Vagina (tissue), 2 donors: ENCODE results near the gene ZNF282. TPM values are rescaled to one million over a fixed set of nuclear protein-coding genes. Genes with fewer than 3 reads are reported as not detected.
"Not testable (repeated sequence)": the region's sequence is repeated elsewhere in the genome, so short reads cannot be mapped to it uniquely, and the experiment has no call there.

Source experiments
- DNase-seq, 2 donors: peaks; one replicate each; pipeline ENCODE4 v3.0.0-alpha.2; 2017; ENCODE audit errors: extremely low spot score in 2 of 2
- H3K27ac ChIP-seq: fragments of 200-600 bp; sonication (generic); one replicate; pipeline ENCODE4 v1.5.1; 2019
- H3K27me3 ChIP-seq: fragments of 200-600 bp; sonication (generic); one replicate; pipeline ENCODE4 v1.5.1; 2019
- H3K36me3 ChIP-seq, 2 donors: fragments of 200-600 bp; sonication (generic); one replicate each; pipeline ENCODE4 v1.5.1; 2017 to 2019
- H3K4me1 ChIP-seq: fragments of 200-600 bp; sonication (generic); one replicate; pipeline ENCODE4 v1.5.1; 2019
- H3K4me3 ChIP-seq, 2 donors: fragments of 200-600 bp; sonication (generic); 1 replicate in 1 of 2; 2 replicates in 1 of 2; pipeline ENCODE4 v1.5.1; 2016 to 2019
- H3K9me3 ChIP-seq: fragments of 200-600 bp; sonication (generic); one replicate; pipeline ENCODE4 v1.5.1; 2019
- POLR2A ChIP-seq, 2 donors: fragments of 450-650 bp; IDR thresholded peaks; one replicate each; pipeline ENCODE4 v1.6.1; 2017; ENCODE audit warnings: antibody characterized with exemption in 2 of 2, mild to moderate bottlenecking in 2 of 2, moderate library complexity in 2 of 2
- POLR2AphosphoS5 ChIP-seq, 2 donors: sonication (generic); formaldehyde crosslinking; IDR thresholded peaks; one replicate each; pipeline ENCODE4 v1.9.0; 2017; ENCODE audit warnings: antibody characterized with exemption in 2 of 2, mild to moderate bottlenecking in 2 of 2, low read depth in 1 of 2; ENCODE audit not compliant: insufficient read depth in 1 of 2
- intact Hi-C: fragments of 100-400 bp; cut with DNase I; formaldehyde crosslinking; loops from one replicate; pipeline ENCODE4 v1.15.1; 2023
- total RNA-seq: library from RNA; depleted of rRNA; stranded (reverse); fragments of >200 nt; gene quantifications from one replicate; pipeline ENCODE4 v1.2.3, GENCODE V29; 2016
- TF ChIP-seq, protein P1 (sequence below), 3 experiments: fragments of 450-650 bp in 2 of 3; fragments of 200-600 bp in 1 of 3; sonication (generic) in 1 of 3; IDR thresholded peaks; one replicate each; pipeline ENCODE4 v1.5.1; 2017 to 2019; ENCODE audit warnings: antibody characterized with exemption in 3 of 3, mild to moderate bottlenecking in 2 of 3, moderate library complexity in 2 of 3

Gene ZNF282
- total RNA-seq, 1 donor from 2014 or later: 17.9 TPM

DNA sequence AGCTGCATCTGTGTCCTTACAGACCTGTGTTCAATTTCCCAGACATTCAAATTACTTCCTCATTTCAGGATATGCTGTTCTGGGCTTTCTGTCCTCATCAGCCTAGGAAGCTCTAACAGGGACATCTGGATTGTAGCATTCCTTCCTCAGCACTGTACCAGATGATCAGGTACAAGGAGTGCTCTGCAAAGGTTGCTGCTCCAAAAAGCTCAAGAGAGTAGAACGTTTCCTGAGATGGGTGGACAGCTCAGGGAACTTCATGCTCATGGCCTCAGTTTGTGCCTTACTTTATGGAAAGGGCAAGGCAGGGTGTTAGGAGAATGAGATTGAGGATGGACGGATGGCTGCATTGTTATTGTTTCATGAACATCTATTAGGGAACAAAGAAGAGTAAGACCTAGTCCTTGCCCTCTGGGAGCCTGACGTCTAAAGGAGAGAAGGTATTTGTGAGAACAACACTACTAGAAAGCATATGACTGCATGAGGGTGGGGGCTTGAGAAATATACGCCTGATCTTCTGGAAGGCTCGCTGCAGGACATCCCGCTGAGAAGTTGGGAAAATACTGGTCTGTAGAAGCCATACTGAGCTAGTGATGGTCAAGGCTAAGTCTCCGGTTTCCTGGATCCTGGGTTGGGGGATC, 33.6 kb downstream of the ZNF282 start:
- Histone ChIP-seq H3K9me3 (no peaks in the 10 kb centered on the region), H3K36me3 (peaks cover 0 to 18% of the 10 kb centered on the region in 2 donors)
- no peak for TF ChIP-seq POLR2A (IDR thresholded peaks at IDR 0.05)
- TF ChIP-seq, protein P1, sequence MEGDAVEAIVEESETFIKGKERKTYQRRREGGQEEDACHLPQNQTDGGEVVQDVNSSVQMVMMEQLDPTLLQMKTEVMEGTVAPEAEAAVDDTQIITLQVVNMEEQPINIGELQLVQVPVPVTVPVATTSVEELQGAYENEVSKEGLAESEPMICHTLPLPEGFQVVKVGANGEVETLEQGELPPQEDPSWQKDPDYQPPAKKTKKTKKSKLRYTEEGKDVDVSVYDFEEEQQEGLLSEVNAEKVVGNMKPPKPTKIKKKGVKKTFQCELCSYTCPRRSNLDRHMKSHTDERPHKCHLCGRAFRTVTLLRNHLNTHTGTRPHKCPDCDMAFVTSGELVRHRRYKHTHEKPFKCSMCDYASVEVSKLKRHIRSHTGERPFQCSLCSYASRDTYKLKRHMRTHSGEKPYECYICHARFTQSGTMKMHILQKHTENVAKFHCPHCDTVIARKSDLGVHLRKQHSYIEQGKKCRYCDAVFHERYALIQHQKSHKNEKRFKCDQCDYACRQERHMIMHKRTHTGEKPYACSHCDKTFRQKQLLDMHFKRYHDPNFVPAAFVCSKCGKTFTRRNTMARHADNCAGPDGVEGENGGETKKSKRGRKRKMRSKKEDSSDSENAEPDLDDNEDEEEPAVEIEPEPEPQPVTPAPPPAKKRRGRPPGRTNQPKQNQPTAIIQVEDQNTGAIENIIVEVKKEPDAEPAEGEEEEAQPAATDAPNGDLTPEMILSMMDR (IDR thresholded peaks at IDR 0.05): no peak
- no peak for TF ChIP-seq POLR2AphosphoS5 (IDR thresholded peaks at IDR 0.05; ENCODE audit: insufficient read depth in 1 of 2, low read depth in 1 of 2)

DNA sequence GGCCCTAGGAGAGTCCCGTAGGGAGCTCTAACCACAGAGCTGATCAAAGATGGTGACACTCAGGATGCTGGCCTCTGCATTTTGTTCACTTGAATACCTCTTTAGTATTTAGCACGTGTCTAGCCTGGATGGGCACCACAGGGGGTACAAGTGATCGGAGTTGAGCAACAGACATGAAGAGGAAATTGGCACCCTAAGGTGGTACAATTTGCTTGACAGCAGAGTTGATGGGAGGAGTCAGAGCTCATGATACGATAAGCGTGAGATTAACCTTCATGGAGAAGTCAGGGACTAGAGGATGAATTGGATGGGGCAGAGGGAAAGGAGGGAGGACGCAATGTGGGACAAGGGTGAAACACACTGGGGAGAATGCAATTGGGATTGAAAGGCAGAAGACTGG, 34.2 kb downstream of the ZNF282 start:
- no peaks in the 10 kb centered on the region for H3K4me1 ChIP-seq
- intact Hi-C loops: no loop called here
- no peak overlapping the region for H3K4me3 ChIP-seq
- no peak for DNase-seq
- H3K36me3 ChIP-seq: peaks cover 0 to 13% of the 10 kb centered on the region in 2 donors
- H3K27ac ChIP-seq: no peak overlapping the region
- H3K27me3 ChIP-seq: no peaks in the 10 kb centered on the region
- TF ChIP-seq POLR2AphosphoS5 (IDR thresholded peaks at IDR 0.05; ENCODE audit: insufficient read depth in 1 of 2, low read depth in 1 of 2) (no peak), POLR2A (IDR thresholded peaks at IDR 0.05) (no peak)
- TF ChIP-seq, protein P1 (IDR thresholded peaks at IDR 0.05): no peak
- H3K9me3 ChIP-seq: no peaks in the 10 kb centered on the region

More for the DNA sequence above, 33.6 kb downstream of the ZNF282 start:
- Histone ChIP-seq H3K4me1 (no peaks in the 10 kb centered on the region), H3K27ac (no peak overlapping the region), H3K4me3 (no peak overlapping the region), H3K27me3 (no peaks in the 10 kb centered on the region)
- intact Hi-C loops: no loop called here
- no peak for DNase-seq

DNA sequence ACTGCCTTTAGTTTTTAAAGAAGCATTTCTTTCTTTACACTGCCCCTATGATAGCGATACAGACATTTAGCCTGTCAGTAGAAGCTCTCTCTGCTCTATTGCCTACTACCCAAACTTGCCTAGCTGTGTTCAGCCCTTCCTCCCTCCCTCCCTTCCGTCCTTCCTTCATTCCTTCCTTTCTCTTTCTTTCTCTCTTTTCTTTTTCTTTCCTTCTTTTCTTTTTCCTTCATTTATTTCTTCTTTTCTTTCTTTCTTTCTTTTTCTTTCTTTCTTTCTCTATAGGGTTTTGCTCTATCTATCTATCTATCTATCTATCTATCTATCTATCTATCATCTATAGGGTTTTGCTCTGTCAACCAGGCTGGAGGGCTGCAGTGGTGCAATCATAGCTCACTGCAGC, 37.0 kb downstream of the ZNF282 start:
- Histone ChIP-seq H3K4me1 (no peaks in the 10 kb centered on the region), H3K27ac (no peak overlapping the region), H3K4me3 (no peak overlapping the region), H3K27me3 (no peaks in the 10 kb centered on the region), H3K9me3 (no peaks in the 10 kb centered on the region), H3K36me3 (no peaks in the 10 kb centered on the region)
- no peak for DNase-seq
- intact Hi-C loops: no loop called here
- no peak for TF ChIP-seq POLR2AphosphoS5 (IDR thresholded peaks at IDR 0.05; ENCODE audit: insufficient read depth in 1 of 2, low read depth in 1 of 2)
- no peak for TF ChIP-seq POLR2A (IDR thresholded peaks at IDR 0.05)
- TF ChIP-seq, protein P1 (IDR thresholded peaks at IDR 0.05): no peak

DNA sequence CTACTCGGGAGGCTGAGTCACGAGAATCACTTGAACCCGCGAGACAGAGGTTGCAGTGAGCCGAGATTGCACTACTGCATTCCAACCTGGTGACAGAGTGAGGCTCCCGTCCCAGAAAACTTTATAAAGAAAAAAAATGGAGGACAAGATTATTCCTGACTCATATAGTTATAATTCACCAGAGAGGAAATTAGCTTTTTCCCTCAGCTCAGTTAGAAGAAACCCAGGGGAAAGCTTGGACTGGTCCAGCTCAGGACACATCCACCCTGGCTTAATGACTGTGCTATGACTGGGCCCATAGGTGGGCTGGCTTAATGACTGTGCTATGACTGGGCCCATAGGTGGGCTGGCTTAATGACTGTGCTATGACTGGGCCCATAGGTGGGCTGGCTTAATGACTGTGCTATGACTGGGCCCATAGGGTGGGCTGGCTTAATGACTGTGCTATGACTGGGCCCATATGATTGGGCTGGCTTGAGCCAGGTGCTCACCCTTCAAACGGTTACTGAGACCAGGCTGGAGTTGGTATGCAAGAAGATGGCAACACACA, 38.4 kb downstream of the ZNF282 start:
- H3K36me3 ChIP-seq, intact Hi-C loops, H3K27ac ChIP-seq, H3K4me1 ChIP-seq, H3K9me3 ChIP-seq, DNase-seq, H3K4me3 ChIP-seq, H3K27me3 ChIP-seq: not testable (repeated sequence)

DNA sequence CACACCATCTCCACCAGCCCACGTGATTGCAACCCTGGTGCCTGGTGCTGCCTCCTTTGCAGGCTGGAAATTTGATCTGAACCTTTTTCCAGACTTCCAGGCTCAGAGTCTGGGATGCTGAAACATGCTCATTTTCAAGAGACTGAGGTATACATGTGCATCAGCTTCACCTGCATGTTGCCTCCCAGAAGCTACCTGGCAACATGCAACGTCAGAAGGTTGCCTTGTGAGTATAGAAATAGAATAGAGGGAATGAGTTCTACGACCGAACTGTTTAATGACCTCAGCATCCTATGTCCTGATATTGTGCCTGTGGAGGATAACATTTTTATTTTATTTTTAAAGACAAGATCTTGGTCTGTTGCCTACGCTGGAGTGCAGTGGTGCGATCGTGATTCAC, 42.2 kb downstream of the ZNF282 start:
- Histone ChIP-seq H3K4me3 (no peak overlapping the region), H3K4me1 (peaks cover 18% of the 10 kb centered on the region), H3K9me3 (no peaks in the 10 kb centered on the region), H3K27me3 (no peaks in the 10 kb centered on the region), H3K36me3 (no peaks in the 10 kb centered on the region), H3K27ac (no peak overlapping the region)
- TF ChIP-seq, protein P1 (IDR thresholded peaks at IDR 0.05): no peak
- TF ChIP-seq POLR2A (IDR thresholded peaks at IDR 0.05): no peak
- TF ChIP-seq POLR2AphosphoS5 (IDR thresholded peaks at IDR 0.05; ENCODE audit: insufficient read depth in 1 of 2, low read depth in 1 of 2): no peak
- intact Hi-C loops: no loop called here
- DNase-seq: no peak
